ENCODE data around the gene TSPO. TPM values are rescaled to one million over a fixed set of nuclear protein-coding genes. Genes with fewer than 3 reads are reported as not detected.

The TSPO gene
- total and polyA plus RNA-seq, 9 of the 15 experiments (the other 6 are each of a cell fraction or from before 2014, with no cell fraction given), result 4.9 to 126 (median 25.3) TPM

DNA sequence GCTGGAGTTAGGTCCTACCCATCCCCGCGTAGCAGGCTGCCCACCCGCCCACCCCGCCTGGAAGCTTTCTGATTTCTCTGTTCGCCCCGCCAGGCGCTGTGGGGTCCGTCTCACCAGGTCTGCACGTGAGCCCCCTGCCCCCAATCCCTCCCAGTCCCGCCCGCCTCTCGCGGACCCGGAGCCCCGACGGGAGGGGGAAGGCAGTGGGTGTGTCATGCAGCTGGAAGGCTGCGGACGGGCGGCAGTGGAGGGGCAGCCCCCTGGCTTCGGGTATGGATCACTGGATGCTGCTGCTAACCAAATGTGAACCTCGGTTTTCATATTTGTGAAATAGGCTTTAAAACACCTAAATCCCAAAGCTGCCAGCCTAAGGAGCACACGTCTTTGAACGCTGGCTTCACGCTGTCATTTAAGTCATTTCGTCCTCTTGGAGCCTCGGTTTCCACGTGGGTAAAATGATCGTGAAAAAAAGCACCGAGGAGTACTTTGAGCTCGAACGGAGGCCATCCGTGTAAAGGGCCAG is 41.4 kb upstream of the TSPO start:
- Histone ChIP-seq H4K20me1 (replicated peaks; ENCODE audit: control insufficient read depth, insufficient read depth, low read length) (no peaks in the 10 kb centered on the region), H3K4me3 (peak overlapping the region; percentile 37), H3K36me3 (ENCODE audit: control insufficient read depth, insufficient read depth, low read length) (no peaks in the 10 kb centered on the region), H3K27ac (ENCODE audit: extremely low read depth, low read depth, low read length) (no peak overlapping the region), H3K27me3 (ENCODE audit: control insufficient read depth in 2 of 2, insufficient read depth in 2 of 2, low read length in 2 of 2) (peaks cover 0 to 8% of the 10 kb centered on the region in 2 experiments; a peak in 2 of 5 replicates), H3K9me1 (ENCODE audit: control insufficient read depth, insufficient read depth, low read length) (no peaks in the 10 kb centered on the region), H3K9ac (ENCODE audit: insufficient read depth in 1 of 2, low read depth in 2 of 2, low read length in 2 of 2) (peak overlapping the region in 1 of 2 experiments; percentile 89; a peak in 2 of 4 replicates), H3K9me3 (replicated peaks; ENCODE audit: control insufficient read depth, insufficient read depth, low read depth, low read length) (no peaks in the 10 kb centered on the region), H3K4me1 (replicated peaks in 1 of 2; ENCODE audit: control insufficient read depth in 2 of 2, insufficient read depth in 2 of 2, low read length in 2 of 2) (peaks cover 4 to 17% of the 10 kb centered on the region in 2 experiments; a peak in 3 of 5 replicates), H2AFZ (ENCODE audit: low read depth, low read length) (peak overlapping the region; percentile 72), H3K79me2 (ENCODE audit: control insufficient read depth, insufficient read depth, low read length) (no peaks in the 10 kb centered on the region), H3K4me2 (ENCODE audit: insufficient read depth, low read length) (peak overlapping the region; percentile 61)
- CTCF ChIA-PET (ENCODE audit: low intra/inter-chr PET ratio), result no interaction called here
- intact Hi-C loops (cut with micrococcal nuclease), result no loop called here
- POLR2A ChIA-PET, result no interaction called here
- in situ Hi-C loops (cut with MboI), result no loop called here
- ATAC-seq (peak; percentile 37; the same call in 2 of the 3 replicates), FAIRE-seq (no peak), DNase-seq (ENCODE audit: extremely low read depth in 1 of 4, low spot score in 3 of 4) (peak in 2 of 4 experiments; percentile 25 to 32)
- BruUV-seq (replicated peaks), result no TSS peak
- WGBS (ENCODE audit: insufficient coverage, low coverage, missing lambda C conversion rate), result 8% methylated on average over 15 of the region's 32 CpGs
- TF ChIP-seq HDAC3 (IDR thresholded peaks at IDR 0.05; ENCODE audit: borderline replicate concordance, partially characterized antibody) (no peak), HSF4 (CRISPR knock-in tag; IDR thresholded peaks at IDR 0.05; ENCODE audit: borderline replicate concordance) (no peak), ZNF398 (CRISPR knock-in tag; IDR thresholded peaks at IDR 0.05) (no peak), SNRNP70 (optimal IDR thresholded peaks at IDR 0.05; ENCODE audit: low read depth, low read length) (no peak), ZNF431 (CRISPR knock-in tag; IDR thresholded peaks at IDR 0.05) (no peak), CBX3 (IDR thresholded peaks at IDR 0.05; ENCODE audit: borderline replicate concordance in 1 of 2, low read length in 2 of 2) (no peak), ATF2 (CRISPR knock-in tag; IDR thresholded peaks at IDR 0.05) (no peak), CCAR2 (IDR thresholded peaks at IDR 0.05; ENCODE audit: low read depth, low read length) (no peak), BMI1 (IDR thresholded peaks at IDR 0.05; ENCODE audit: low read length) (no peak), ZBTB7A (IDR thresholded peaks at IDR 0.05; ENCODE audit: borderline replicate concordance, control insufficient read depth, low read depth, low read length) (peak; percentile 12; the same call in 1 of the 2 replicates)
- TF ChIP-seq, protein P1, sequence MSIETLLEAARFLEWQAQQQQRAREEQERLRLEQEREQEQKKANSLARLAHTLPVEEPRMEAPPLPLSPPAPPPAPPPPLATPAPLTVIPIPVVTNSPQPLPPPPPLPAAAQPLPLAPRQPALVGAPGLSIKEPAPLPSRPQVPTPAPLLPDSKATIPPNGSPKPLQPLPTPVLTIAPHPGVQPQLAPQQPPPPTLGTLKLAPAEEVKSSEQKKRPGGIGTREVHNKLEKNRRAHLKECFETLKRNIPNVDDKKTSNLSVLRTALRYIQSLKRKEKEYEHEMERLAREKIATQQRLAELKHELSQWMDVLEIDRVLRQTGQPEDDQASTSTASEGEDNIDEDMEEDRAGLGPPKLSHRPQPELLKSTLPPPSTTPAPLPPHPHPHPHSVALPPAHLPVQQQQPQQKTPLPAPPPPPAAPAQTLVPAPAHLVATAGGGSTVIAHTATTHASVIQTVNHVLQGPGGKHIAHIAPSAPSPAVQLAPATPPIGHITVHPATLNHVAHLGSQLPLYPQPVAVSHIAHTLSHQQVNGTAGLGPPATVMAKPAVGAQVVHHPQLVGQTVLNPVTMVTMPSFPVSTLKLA (conservative IDR thresholded peaks at IDR 0.05), result 0 out of 4 replicates have a peak, but pooled peaks of 1 of the 2 experiments have one; percentile 23
